ENCODE results near the gene GRM7.

DNA sequence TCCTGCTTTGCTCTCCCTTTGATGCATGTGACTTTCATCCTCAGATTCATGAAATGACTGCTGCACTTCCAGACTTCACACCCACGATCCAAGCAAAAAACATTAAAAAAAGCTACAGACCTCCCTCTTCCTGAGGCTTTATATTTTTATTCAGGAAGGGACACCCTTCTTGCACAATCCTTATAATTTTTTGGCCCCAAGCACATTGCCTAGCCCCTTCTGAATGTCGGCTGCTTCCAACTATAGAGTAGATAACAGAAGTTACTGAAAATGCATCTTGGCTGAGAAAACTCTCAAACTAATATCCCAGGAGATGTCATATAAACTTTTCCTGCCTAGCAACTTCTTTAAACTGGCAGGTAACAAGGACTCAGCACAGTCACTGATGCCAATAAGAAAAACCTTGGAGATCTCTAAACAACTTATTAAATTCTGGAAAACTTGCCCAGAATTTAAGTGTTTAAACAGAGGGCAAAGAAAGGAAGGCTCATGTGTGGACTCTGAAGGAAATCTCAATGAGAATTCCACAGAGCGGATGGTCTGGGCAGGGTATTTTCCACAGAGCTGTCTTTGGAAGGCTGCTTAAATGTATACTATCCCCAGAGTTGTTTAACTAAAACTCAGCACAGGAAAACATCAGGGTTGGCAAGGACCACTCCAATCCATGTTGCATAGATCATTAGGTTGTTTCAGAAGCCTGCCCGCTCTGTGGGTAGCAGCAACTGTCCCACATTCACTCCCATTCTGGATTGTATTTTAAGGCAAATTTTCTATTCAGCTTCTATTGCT, 893.9 kb downstream of the GRM7 start:
- TF ChIP-seq, protein P1, sequence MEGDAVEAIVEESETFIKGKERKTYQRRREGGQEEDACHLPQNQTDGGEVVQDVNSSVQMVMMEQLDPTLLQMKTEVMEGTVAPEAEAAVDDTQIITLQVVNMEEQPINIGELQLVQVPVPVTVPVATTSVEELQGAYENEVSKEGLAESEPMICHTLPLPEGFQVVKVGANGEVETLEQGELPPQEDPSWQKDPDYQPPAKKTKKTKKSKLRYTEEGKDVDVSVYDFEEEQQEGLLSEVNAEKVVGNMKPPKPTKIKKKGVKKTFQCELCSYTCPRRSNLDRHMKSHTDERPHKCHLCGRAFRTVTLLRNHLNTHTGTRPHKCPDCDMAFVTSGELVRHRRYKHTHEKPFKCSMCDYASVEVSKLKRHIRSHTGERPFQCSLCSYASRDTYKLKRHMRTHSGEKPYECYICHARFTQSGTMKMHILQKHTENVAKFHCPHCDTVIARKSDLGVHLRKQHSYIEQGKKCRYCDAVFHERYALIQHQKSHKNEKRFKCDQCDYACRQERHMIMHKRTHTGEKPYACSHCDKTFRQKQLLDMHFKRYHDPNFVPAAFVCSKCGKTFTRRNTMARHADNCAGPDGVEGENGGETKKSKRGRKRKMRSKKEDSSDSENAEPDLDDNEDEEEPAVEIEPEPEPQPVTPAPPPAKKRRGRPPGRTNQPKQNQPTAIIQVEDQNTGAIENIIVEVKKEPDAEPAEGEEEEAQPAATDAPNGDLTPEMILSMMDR (IDR thresholded peaks at IDR 0.05): no peak
- TF ChIP-seq POLR2A (IDR thresholded peaks at IDR 0.05): no peak
